HepG2 (cell line): ENCODE measurements around the gene POLR3F. TPM values are rescaled to one million over a fixed set of nuclear protein-coding genes. Genes with fewer than 3 reads are reported as not detected.

ENCODE experiments used
- ESRRA ChIP-seq: sonication (generic); formaldehyde crosslinking; IDR thresholded peaks from 2 replicates; pipeline ENCODE4 v1.5.1; 2020; ENCODE audit warnings: mild to moderate bottlenecking, low read depth, missing genetic modification reagents
- FOXK2 ChIP-seq: fragments of 450-650 bp; IDR thresholded peaks from 2 replicates; pipeline ENCODE4 v1.6.1; 2016
- HINFP ChIP-seq: sonication (generic); formaldehyde crosslinking; IDR thresholded peaks from 2 replicates; pipeline ENCODE4 v1.4.0; 2020; ENCODE audit warnings: low read depth, mild to moderate bottlenecking, missing genetic modification reagents
- KDM6A ChIP-seq: IDR thresholded peaks from 2 replicates; pipeline ENCODE4 v1.6.1; 2016; ENCODE audit warnings: low read depth
- MED8 ChIP-seq: sonication (generic); formaldehyde crosslinking; IDR thresholded peaks from 2 replicates; pipeline ENCODE4 v1.8.1; 2023; ENCODE audit warnings: mild to moderate bottlenecking, missing genetic modification reagents; ENCODE audit not compliant: insufficient replicate concordance
- MTA3 ChIP-seq: sonication (generic); formaldehyde crosslinking; IDR thresholded peaks from 2 replicates; pipeline ENCODE4 v1.4.0; 2020; ENCODE audit warnings: missing genetic modification reagents
- NCOR1 ChIP-seq: fragments of 200-600 bp; sonication (generic); IDR thresholded peaks from 2 replicates; pipeline ENCODE4 v1.7.0; 2017; ENCODE audit warnings: antibody characterized with exemption, low read length, borderline replicate concordance
- PATZ1 ChIP-seq: sonication (generic); formaldehyde crosslinking; IDR thresholded peaks from 2 replicates; pipeline ENCODE4 v1.4.0; 2020; ENCODE audit warnings: missing genetic modification reagents
- PHF20 ChIP-seq: sonication (generic); formaldehyde crosslinking; IDR thresholded peaks from 2 replicates; pipeline ENCODE4 v1.5.0; 2020; ENCODE audit warnings: mild to moderate bottlenecking, missing genetic modification reagents
- REXO4 ChIP-seq: sonication (generic); formaldehyde crosslinking; IDR thresholded peaks from 2 replicates; pipeline ENCODE4 v1.8.0; 2022; ENCODE audit warnings: missing genetic modification reagents, mild to moderate bottlenecking, borderline replicate concordance
- RORA ChIP-seq: sonication (generic); formaldehyde crosslinking; IDR thresholded peaks from 2 replicates; pipeline ENCODE4 v1.5.0; 2020; ENCODE audit warnings: mild to moderate bottlenecking, missing genetic modification reagents, moderate library complexity
- ZEB1 ChIP-seq: IDR thresholded peaks from 2 replicates; pipeline ENCODE4 v1.6.1; 2012; ENCODE audit warnings: mild to moderate bottlenecking, low read depth, inconsistent platforms; ENCODE audit not compliant: insufficient replicate concordance
- ZFAT ChIP-seq: sonication (generic); formaldehyde crosslinking; conservative IDR thresholded peaks from 2 replicates; pipeline ENCODE4 v1.8.1; 2023; ENCODE audit warnings: missing genetic modification reagents, inconsistent platforms
- ZIK1 ChIP-seq: sonication (generic); formaldehyde crosslinking; IDR thresholded peaks from 2 replicates; pipeline ENCODE4 v1.5.0; 2020; ENCODE audit warnings: mild to moderate bottlenecking, low read depth, missing genetic modification reagents, borderline replicate concordance
- ZNF101 ChIP-seq: sonication (generic); formaldehyde crosslinking; IDR thresholded peaks from 2 replicates; pipeline ENCODE4 v1.4.0; 2020; ENCODE audit warnings: mild to moderate bottlenecking, low read depth, missing genetic modification reagents, borderline replicate concordance
- ZNF468 ChIP-seq: sonication (generic); formaldehyde crosslinking; IDR thresholded peaks from 2 replicates; pipeline ENCODE4 v1.8.0; 2022; ENCODE audit warnings: mild to moderate bottlenecking, moderate library complexity, missing genetic modification reagents
- ZNF543 ChIP-seq: sonication (generic); formaldehyde crosslinking; IDR thresholded peaks from 2 replicates; pipeline ENCODE4 v1.4.0; 2020; ENCODE audit warnings: mild to moderate bottlenecking, missing genetic modification reagents
- polyA plus RNA-seq, 8 experiments: library from polyadenylated mRNA; depleted of rRNA in 3 of 8; stranded (reverse) in 7 of 8; unstranded in 1 of 8; fragments of >200 nt; fragmentation: Illumina TruSeq in 4 of 8; extraction: Trizol in 4 of 8; gene quantifications; 2 replicates each; pipeline versions ENCODE4 v1.2.1 to v1.2.3, GENCODE V29; 2011 to 2016; ENCODE audit warnings: low read depth in 4 of 8, missing spikeins in 1 of 8, mixed read lengths in 1 of 8; ENCODE audit not compliant: insufficient read depth in 1 of 8
- total RNA-seq, 5 experiments: library from RNA; depleted of rRNA; stranded (reverse); fragments of >200 nt; fragmentation: Illumina TruSeq; extraction: Trizol; gene quantifications; 2 replicates each; pipeline ENCODE4 v1.2.3, GENCODE V29; 2016; ENCODE audit warnings: low read depth in 1 of 5
- TF ChIP-seq, protein P1 (sequence below): sonication (generic); formaldehyde crosslinking; IDR thresholded peaks from 2 replicates; pipeline ENCODE4 v1.4.0; 2020; ENCODE audit warnings: missing genetic modification reagents, borderline replicate concordance
- TF ChIP-seq, protein P2 (sequence below): sonication (generic); formaldehyde crosslinking; IDR thresholded peaks from 2 replicates; pipeline ENCODE4 v1.4.0; 2020; ENCODE audit warnings: missing genetic modification reagents

Gene POLR3F
- total and polyA plus RNA-seq, 2 of the 13 experiments (the other 11 are each of a cell fraction or from before 2014, with no cell fraction given), result 11.7 to 25.5 TPM

- TF ChIP-seq PATZ1 (CRISPR knock-in tag), result peak; percentile 52
- no peak for TF ChIP-seq RORA (CRISPR knock-in tag)
- 0 out of 2 replicates have a peak, but pooled peaks have one; percentile 45 for TF ChIP-seq ZNF468 (CRISPR knock-in tag)
- TF ChIP-seq MED8, result no peak
- TF ChIP-seq FOXK2, result 0 out of 2 replicates have a peak, but pooled peaks have one; percentile 4
- TF ChIP-seq ZNF101 (CRISPR knock-in tag), result no peak
- TF ChIP-seq ESRRA (CRISPR knock-in tag), result 0 out of 2 replicates have a peak, but pooled peaks have one; percentile 70
- TF ChIP-seq ZFAT (CRISPR knock-in tag), result peak; percentile 77; the same call in 1 of the 2 replicates
- TF ChIP-seq, protein P1, sequence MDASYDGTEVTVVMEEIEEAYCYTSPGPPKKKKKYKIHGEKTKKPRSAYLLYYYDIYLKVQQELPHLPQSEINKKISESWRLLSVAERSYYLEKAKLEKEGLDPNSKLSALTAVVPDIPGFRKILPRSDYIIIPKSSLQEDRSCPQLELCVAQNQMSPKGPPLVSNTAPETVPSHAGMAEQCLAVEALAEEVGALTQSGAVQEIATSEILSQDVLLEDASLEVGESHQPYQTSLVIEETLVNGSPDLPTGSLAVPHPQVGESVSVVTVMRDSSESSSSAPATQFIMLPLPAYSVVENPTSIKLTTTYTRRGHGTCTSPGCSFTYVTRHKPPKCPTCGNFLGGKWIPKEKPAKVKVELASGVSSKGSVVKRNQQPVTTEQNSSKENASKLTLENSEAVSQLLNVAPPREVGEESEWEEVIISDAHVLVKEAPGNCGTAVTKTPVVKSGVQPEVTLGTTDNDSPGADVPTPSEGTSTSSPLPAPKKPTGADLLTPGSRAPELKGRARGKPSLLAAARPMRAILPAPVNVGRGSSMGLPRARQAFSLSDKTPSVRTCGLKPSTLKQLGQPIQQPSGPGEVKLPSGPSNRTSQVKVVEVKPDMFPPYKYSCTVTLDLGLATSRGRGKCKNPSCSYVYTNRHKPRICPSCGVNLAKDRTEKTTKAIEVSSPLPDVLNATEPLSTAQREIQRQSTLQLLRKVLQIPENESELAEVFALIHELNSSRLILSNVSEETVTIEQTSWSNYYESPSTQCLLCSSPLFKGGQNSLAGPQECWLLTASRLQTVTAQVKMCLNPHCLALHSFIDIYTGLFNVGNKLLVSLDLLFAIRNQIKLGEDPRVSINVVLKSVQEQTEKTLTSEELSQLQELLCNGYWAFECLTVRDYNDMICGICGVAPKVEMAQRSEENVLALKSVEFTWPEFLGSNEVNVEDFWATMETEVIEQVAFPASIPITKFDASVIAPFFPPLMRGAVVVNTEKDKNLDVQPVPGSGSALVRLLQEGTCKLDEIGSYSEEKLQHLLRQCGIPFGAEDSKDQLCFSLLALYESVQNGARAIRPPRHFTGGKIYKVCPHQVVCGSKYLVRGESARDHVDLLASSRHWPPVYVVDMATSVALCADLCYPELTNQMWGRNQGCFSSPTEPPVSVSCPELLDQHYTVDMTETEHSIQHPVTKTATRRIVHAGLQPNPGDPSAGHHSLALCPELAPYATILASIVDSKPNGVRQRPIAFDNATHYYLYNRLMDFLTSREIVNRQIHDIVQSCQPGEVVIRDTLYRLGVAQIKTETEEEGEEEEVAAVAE (CRISPR knock-in tag), result peak; percentile 97
- TF ChIP-seq HINFP (CRISPR knock-in tag), result 0 out of 2 replicates have a peak, but pooled peaks have one; percentile 61
- TF ChIP-seq MTA3 (CRISPR knock-in tag), result no peak
- TF ChIP-seq, protein P2, sequence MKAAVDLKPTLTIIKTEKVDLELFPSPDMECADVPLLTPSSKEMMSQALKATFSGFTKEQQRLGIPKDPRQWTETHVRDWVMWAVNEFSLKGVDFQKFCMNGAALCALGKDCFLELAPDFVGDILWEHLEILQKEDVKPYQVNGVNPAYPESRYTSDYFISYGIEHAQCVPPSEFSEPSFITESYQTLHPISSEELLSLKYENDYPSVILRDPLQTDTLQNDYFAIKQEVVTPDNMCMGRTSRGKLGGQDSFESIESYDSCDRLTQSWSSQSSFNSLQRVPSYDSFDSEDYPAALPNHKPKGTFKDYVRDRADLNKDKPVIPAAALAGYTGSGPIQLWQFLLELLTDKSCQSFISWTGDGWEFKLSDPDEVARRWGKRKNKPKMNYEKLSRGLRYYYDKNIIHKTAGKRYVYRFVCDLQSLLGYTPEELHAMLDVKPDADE (CRISPR knock-in tag), result 0 out of 2 replicates have a peak, but pooled peaks have one; percentile 90
- TF ChIP-seq ZIK1 (CRISPR knock-in tag), result no peak; the same call in none of the 2 replicates
- TF ChIP-seq PHF20 (CRISPR knock-in tag), result peak; percentile 93
- peak; percentile 26; the same call in 1 of the 2 replicates for TF ChIP-seq NCOR1
- TF ChIP-seq KDM6A (CRISPR knock-in tag), result peak; percentile 29; the same call in 1 of the 2 replicates
- peak; percentile 95 for TF ChIP-seq ZNF543 (CRISPR knock-in tag)
- TF ChIP-seq REXO4 (CRISPR knock-in tag), result no peak
- peak; percentile 97 for TF ChIP-seq ZEB1
These were observed 40.3 kb downstream of the POLR3F start, which contains the start of gene SEC23B (continued) for GRCh38 chr20:18507218-18508191.
